HuH-7 (cell line): Measurements from ENCODE around the gene WDR86.
A peak's percentile ranks its signal among the peaks of the same experiment; 100 is the strongest.

Experiments used
- DNase-seq: peaks from one replicate; pipeline ENCODE4 v3.0.0; 2011; ENCODE audit warnings: low spot score

The WDR86 gene

GRCh38 chr7:151347200-151347599 is 62.6 kb downstream of the WDR86 start:
- no peak for DNase-seq

- DNase-seq, result no peak
Measured at GRCh38 chr7:151346470-151346769, 63.4 kb downstream of the WDR86 start.

- DNase-seq, result peak; percentile 45
Measured at GRCh38 chr7:151345576-151346469, 64.0 kb downstream of the WDR86 start.

- no peak for DNase-seq
Measured at GRCh38 chr7:151343516-151343915, 66.3 kb downstream of the WDR86 start.

- DNase-seq, result no peak
Measured at GRCh38 chr7:151342811-151343210, 67.0 kb downstream of the WDR86 start.

GRCh38 chr7:151342102-151342646 is 67.7 kb downstream of the WDR86 start:
- DNase-seq, result no peak

- peak; percentile 83 for DNase-seq
Measured at GRCh38 chr7:151341357-151342101, 68.3 kb downstream of the WDR86 start, which contains the start of gene NUB1. Gene NUB1 (plus strand): TSS chr7:151341812. CDS start chr7:151345350, 3,538 bp downstream.

GRCh38 chr7:151340794-151341356 is 69.0 kb downstream of the WDR86 start:
- no peak for DNase-seq

GRCh38 chr7:151339651-151340382 is 70.0 kb downstream of the WDR86 start:
- no peak for DNase-seq

- DNase-seq, result no peak
Measured at GRCh38 chr7:151338809-151339208, 71.0 kb downstream of the WDR86 start.

- no peak for DNase-seq
Measured at GRCh38 chr7:151337346-151337745, 72.5 kb downstream of the WDR86 start.

GRCh38 chr7:151336027-151336708 is 73.7 kb downstream of the WDR86 start:
- no peak for DNase-seq

- no peak for DNase-seq
Measured at GRCh38 chr7:151334628-151335027, 75.2 kb downstream of the WDR86 start.
